Liver (tissue), 3 donors: Measurements from ENCODE around the gene FAM241B.

Source experiments
- EGR1 ChIP-seq, 2 donors: IDR thresholded peaks; 2 replicates each; pipeline ENCODE4 v1.6.1; 2016 to 2018; ENCODE audit warnings: antibody characterized with exemption in 2 of 2, low read depth in 2 of 2
- FOXA1 ChIP-seq: IDR thresholded peaks from 2 replicates; pipeline ENCODE4 v1.6.1; 2016; ENCODE audit warnings: antibody characterized with exemption
- GABPA ChIP-seq, 2 donors: IDR thresholded peaks in 1 of 2; conservative IDR thresholded peaks in 1 of 2; 2 replicates each; pipeline ENCODE4 v1.6.1; 2016; ENCODE audit warnings: antibody characterized with exemption in 2 of 2, mild to moderate bottlenecking in 1 of 2, moderate library complexity in 1 of 2
- JUND ChIP-seq, 2 donors: IDR thresholded peaks; 2 replicates each; pipeline ENCODE4 v1.6.1; 2016; ENCODE audit warnings: antibody characterized with exemption in 2 of 2
- RAD21 ChIP-seq, 2 donors: IDR thresholded peaks; 2 replicates each; pipeline ENCODE4 v1.6.1; 2016; ENCODE audit warnings: antibody characterized with exemption in 2 of 2, mild to moderate bottlenecking in 2 of 2
- RXRA ChIP-seq, 2 donors: IDR thresholded peaks; 2 replicates each; pipeline ENCODE4 v1.6.1; 2017 to 2018; ENCODE audit warnings: antibody characterized with exemption in 2 of 2, mild to moderate bottlenecking in 1 of 2
- SP1 ChIP-seq: IDR thresholded peaks from 2 replicates; pipeline ENCODE4 v1.6.1; 2018; ENCODE audit warnings: antibody characterized with exemption, mild to moderate bottlenecking
- TAF1 ChIP-seq: conservative IDR thresholded peaks from 2 replicates; pipeline ENCODE4 v1.6.1; 2016; ENCODE audit warnings: antibody characterized with exemption, mild to moderate bottlenecking
- YY1 ChIP-seq: IDR thresholded peaks from 2 replicates; pipeline ENCODE4 v1.6.1; 2016; ENCODE audit warnings: antibody characterized with exemption, mild to moderate bottlenecking
- TF ChIP-seq, protein P1 (sequence below): fragments of 150-350 bp; IDR thresholded peaks from 2 replicates; pipeline ENCODE4 v1.5.1; 2017; ENCODE audit warnings: improper control_type of control experiment, low read depth, low read length; ENCODE audit not compliant: missing input control
- TF ChIP-seq, protein P2 (sequence below): IDR thresholded peaks from 2 replicates; pipeline ENCODE4 v1.6.1; 2016; ENCODE audit warnings: antibody characterized with exemption
- TF ChIP-seq, protein P3 (sequence below): IDR thresholded peaks from 2 replicates; pipeline ENCODE4 v1.6.1; 2016; ENCODE audit warnings: antibody characterized with exemption, mild to moderate bottlenecking
- TF ChIP-seq, protein P4 (sequence below): IDR thresholded peaks from 2 replicates; pipeline ENCODE4 v1.6.1; 2016; ENCODE audit warnings: antibody characterized with exemption
- donor health status: healthy.
- donor health status: healthy.

DNA sequence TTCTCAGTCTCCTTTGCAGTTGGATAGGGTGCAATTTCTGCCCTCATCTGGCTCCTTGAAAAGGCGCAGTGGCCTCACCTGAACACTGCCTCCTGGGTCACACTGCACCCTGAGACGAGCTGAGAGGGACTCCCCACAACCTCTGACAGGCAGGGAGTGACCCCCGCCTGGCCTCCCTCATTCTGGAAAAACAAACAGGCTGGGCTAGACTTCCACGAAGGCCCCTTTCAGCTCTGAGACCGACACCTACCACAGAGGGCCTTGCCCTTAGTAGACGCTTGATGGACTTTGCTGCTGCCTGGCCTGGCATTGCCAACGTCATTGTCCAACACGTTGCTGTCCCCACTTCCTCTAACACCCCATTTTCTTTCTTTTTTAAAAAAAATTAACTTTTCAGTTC is 8.6 kb downstream of the FAM241B start:
- TF ChIP-seq RXRA (IDR thresholded peaks at IDR 0.05) = no peak
- no peak for TF ChIP-seq RAD21 (IDR thresholded peaks at IDR 0.05)
- TF ChIP-seq, protein P1, sequence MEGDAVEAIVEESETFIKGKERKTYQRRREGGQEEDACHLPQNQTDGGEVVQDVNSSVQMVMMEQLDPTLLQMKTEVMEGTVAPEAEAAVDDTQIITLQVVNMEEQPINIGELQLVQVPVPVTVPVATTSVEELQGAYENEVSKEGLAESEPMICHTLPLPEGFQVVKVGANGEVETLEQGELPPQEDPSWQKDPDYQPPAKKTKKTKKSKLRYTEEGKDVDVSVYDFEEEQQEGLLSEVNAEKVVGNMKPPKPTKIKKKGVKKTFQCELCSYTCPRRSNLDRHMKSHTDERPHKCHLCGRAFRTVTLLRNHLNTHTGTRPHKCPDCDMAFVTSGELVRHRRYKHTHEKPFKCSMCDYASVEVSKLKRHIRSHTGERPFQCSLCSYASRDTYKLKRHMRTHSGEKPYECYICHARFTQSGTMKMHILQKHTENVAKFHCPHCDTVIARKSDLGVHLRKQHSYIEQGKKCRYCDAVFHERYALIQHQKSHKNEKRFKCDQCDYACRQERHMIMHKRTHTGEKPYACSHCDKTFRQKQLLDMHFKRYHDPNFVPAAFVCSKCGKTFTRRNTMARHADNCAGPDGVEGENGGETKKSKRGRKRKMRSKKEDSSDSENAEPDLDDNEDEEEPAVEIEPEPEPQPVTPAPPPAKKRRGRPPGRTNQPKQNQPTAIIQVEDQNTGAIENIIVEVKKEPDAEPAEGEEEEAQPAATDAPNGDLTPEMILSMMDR = no peak
- no peak for TF ChIP-seq YY1
- TF ChIP-seq GABPA (IDR thresholded peaks at IDR 0.05 in 1 of 2, conservative IDR thresholded peaks at IDR 0.05 in 1 of 2) = no peak
- no peak for TF ChIP-seq SP1
- TF ChIP-seq, protein P2, sequence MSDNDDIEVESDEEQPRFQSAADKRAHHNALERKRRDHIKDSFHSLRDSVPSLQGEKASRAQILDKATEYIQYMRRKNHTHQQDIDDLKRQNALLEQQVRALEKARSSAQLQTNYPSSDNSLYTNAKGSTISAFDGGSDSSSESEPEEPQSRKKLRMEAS = no peak
- TF ChIP-seq, protein P3, sequence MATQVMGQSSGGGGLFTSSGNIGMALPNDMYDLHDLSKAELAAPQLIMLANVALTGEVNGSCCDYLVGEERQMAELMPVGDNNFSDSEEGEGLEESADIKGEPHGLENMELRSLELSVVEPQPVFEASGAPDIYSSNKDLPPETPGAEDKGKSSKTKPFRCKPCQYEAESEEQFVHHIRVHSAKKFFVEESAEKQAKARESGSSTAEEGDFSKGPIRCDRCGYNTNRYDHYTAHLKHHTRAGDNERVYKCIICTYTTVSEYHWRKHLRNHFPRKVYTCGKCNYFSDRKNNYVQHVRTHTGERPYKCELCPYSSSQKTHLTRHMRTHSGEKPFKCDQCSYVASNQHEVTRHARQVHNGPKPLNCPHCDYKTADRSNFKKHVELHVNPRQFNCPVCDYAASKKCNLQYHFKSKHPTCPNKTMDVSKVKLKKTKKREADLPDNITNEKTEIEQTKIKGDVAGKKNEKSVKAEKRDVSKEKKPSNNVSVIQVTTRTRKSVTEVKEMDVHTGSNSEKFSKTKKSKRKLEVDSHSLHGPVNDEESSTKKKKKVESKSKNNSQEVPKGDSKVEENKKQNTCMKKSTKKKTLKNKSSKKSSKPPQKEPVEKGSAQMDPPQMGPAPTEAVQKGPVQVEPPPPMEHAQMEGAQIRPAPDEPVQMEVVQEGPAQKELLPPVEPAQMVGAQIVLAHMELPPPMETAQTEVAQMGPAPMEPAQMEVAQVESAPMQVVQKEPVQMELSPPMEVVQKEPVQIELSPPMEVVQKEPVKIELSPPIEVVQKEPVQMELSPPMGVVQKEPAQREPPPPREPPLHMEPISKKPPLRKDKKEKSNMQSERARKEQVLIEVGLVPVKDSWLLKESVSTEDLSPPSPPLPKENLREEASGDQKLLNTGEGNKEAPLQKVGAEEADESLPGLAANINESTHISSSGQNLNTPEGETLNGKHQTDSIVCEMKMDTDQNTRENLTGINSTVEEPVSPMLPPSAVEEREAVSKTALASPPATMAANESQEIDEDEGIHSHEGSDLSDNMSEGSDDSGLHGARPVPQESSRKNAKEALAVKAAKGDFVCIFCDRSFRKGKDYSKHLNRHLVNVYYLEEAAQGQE = no peak
- TF ChIP-seq FOXA1 = no peak
- no peak for TF ChIP-seq JUND (IDR thresholded peaks at IDR 0.05)
- no peak for TF ChIP-seq TAF1
- no peak for TF ChIP-seq EGR1 (IDR thresholded peaks at IDR 0.05; ENCODE audit: low read depth in 2 of 2)
- TF ChIP-seq, protein P4, sequence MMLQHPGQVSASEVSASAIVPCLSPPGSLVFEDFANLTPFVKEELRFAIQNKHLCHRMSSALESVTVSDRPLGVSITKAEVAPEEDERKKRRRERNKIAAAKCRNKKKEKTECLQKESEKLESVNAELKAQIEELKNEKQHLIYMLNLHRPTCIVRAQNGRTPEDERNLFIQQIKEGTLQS = no peak
